Glutamatergic neuron (in vitro differentiated cells): Measurements from ENCODE around the gene RLN2. TPM values are rescaled to one million over a fixed set of nuclear protein-coding genes. Genes with fewer than 3 reads are reported as not detected.

ENCODE experiments used
- DNase-seq: peaks from one replicate; pipeline ENCODE4 v3.0.0; 2022
- H3K27ac Mint-ChIP-seq: one replicate; pipeline ENCODE4 v1.8.0; 2020; ENCODE audit warnings: mild to moderate bottlenecking, mixed read lengths, inconsistent platforms; ENCODE audit not compliant: unreplicated experiment
- H3K27me3 Mint-ChIP-seq: one replicate; pipeline ENCODE4 v1.8.0; 2020; ENCODE audit warnings: mild to moderate bottlenecking, moderate library complexity, mixed read lengths, inconsistent platforms; ENCODE audit not compliant: unreplicated experiment
- H3K36me3 Mint-ChIP-seq: one replicate; pipeline ENCODE4 v1.8.0; 2020; ENCODE audit warnings: mild to moderate bottlenecking, mixed read lengths, inconsistent platforms; ENCODE audit not compliant: unreplicated experiment
- H3K4me1 Mint-ChIP-seq: one replicate; pipeline ENCODE4 v1.8.0; 2020; ENCODE audit warnings: mild to moderate bottlenecking, low read depth, mixed read lengths, inconsistent platforms; ENCODE audit not compliant: unreplicated experiment
- H3K4me3 Mint-ChIP-seq: one replicate; pipeline ENCODE4 v1.8.0; 2020; ENCODE audit warnings: mild to moderate bottlenecking, mixed read lengths, inconsistent platforms; ENCODE audit not compliant: unreplicated experiment
- H3K9me3 Mint-ChIP-seq: one replicate; pipeline ENCODE4 v1.8.0; 2020; ENCODE audit warnings: mild to moderate bottlenecking, moderate library complexity, mixed read lengths, inconsistent platforms; ENCODE audit not compliant: unreplicated experiment
- CTCF ChIP-seq: fragments of 200-600 bp; sonication (generic); IDR thresholded peaks from one replicate; pipeline ENCODE4 v1.5.0; 2021; ENCODE audit not compliant: partially characterized antibody, unreplicated experiment
- total RNA-seq: library from RNA; stranded (reverse); fragmentation: NEBNext Ultra II Directional; extraction: Animal tissue kit (Norgen Biotek cat#: 25700); gene quantifications from one replicate; pipeline ENCODE4 v1.2.1, GENCODE V29; 2021; ENCODE audit not compliant: unreplicated experiment

The RLN2 gene
- total RNA-seq, 1 donor from 2014 or later = not detected

GRCh38 chr9:5264219-5264595 is 40.3 kb downstream of the RLN2 start:
- no peak for DNase-seq
- H3K4me3 Mint-ChIP-seq = no peak overlapping the region
- H3K27ac Mint-ChIP-seq = no peak overlapping the region
- no peaks in the 10 kb centered on the region for H3K36me3 Mint-ChIP-seq
- TF ChIP-seq CTCF = no peak
- no peaks in the 10 kb centered on the region for H3K4me1 Mint-ChIP-seq
- peaks cover 3% of the 10 kb centered on the region for H3K9me3 Mint-ChIP-seq
- no peaks in the 10 kb centered on the region for H3K27me3 Mint-ChIP-seq

GRCh38 chr9:5263351-5264218 is 40.9 kb downstream of the RLN2 start:
- Mint-ChIP-seq H3K4me1 (no peaks in the 10 kb centered on the region), H3K27me3 (no peaks in the 10 kb centered on the region), H3K9me3 (peaks cover 3% of the 10 kb centered on the region), H3K27ac (no peak overlapping the region), H3K4me3 (no peak overlapping the region), H3K36me3 (no peaks in the 10 kb centered on the region)
- no peak for TF ChIP-seq CTCF
- no peak for DNase-seq

Other genes with a start within 250 kb of the RLN2 start
- gene INSL6, start 119.1 kb downstream of the RLN2 start, total RNA-seq = not detected
- not detected for gene INSL4, start 73.3 kb downstream of the RLN2 start, total RNA-seq
- gene RLN1, start 35.2 kb upstream of the RLN2 start, total RNA-seq = not detected
- 16.3 TPM for gene PLGRKT, start 133.2 kb upstream of the RLN2 start, total RNA-seq
- gene CD274, start 145.8 kb upstream of the RLN2 start, total RNA-seq = not detected
- not detected for gene PDCD1LG2, start 205.8 kb upstream of the RLN2 start, total RNA-seq